ENCODE results near the gene CFAP68. TPM values are rescaled to one million over a fixed set of nuclear protein-coding genes. Genes with fewer than 3 reads are reported as not detected.

CFAP68 gene
- total and polyA plus RNA-seq, 2 of the 8 experiments (the other 6 are each of a cell fraction or from before 2014, with no cell fraction given), result 21.4 to 43.1 TPM

DNA sequence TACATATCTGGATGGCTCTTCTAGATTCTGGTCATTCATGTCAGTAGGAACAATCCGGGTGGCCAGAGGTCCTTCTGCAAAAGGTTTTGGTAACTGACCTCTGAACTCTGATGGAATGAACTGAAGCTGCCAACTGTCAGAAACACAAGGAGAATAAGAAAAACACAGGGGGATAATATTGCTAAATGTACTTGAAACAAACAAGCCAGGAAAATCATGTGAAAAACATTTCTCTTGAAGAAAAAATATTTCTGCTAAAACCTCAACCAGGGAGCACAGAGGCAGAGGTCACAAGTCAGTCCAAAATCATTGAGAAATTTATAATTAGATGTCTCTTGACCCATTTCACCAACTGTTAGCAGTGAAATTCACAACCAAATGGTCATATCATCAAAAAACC, 43.2 kb upstream of the CFAP68 start:
- Histone ChIP-seq H2AFZ (ENCODE audit: low read length) (no peak overlapping the region), H4K20me1 (replicated peaks in 1 of 2; ENCODE audit: control insufficient read depth in 1 of 2, insufficient read depth in 2 of 2, low read length in 2 of 2) (no peaks in the 10 kb centered on the region), H3K27ac (ENCODE audit: low read depth, low read length) (no peak overlapping the region), H3K27me3 (replicated peaks in 1 of 4; ENCODE audit: control insufficient read depth in 3 of 4, extremely low read depth in 1 of 4, insufficient read depth in 3 of 4, low read length in 3 of 4) (no peaks in the 10 kb centered on the region), H4K91ac (replicated peaks; ENCODE audit: insufficient read length, low read length) (no peak overlapping the region), H3K36me3 (ENCODE audit: control insufficient read depth in 2 of 4, insufficient read depth in 4 of 4, low read length in 3 of 4) (no peaks in the 10 kb centered on the region; a peak in 2 of 8 replicates), H2BK120ac (replicated peaks; ENCODE audit: low read depth, low read length) (no peak overlapping the region), H3K4ac (replicated peaks; ENCODE audit: insufficient read length, low read depth, low read length) (no peak overlapping the region), H2BK15ac (ENCODE audit: low read length) (no peak overlapping the region), H3K9ac (replicated peaks in 1 of 4; ENCODE audit: extremely low read depth in 1 of 4, low read depth in 3 of 4, low read length in 3 of 4) (no peak overlapping the region), H3K79me1 (ENCODE audit: low read depth, low read length) (no peaks in the 10 kb centered on the region), H2BK20ac (ENCODE audit: low read length) (no peak overlapping the region), H3K18ac (ENCODE audit: extremely low read depth, low read length) (no peak overlapping the region), H3K4me2 (ENCODE audit: insufficient read depth in 1 of 2, low read depth in 2 of 2, low read length in 2 of 2) (no peak overlapping the region), H2BK5ac (ENCODE audit: low read depth, low read length) (no peak overlapping the region), H3K4me1 (replicated peaks in 1 of 4; ENCODE audit: control insufficient read depth in 3 of 4, insufficient read depth in 4 of 4, low read length in 3 of 4) (peaks cover 0 to 7% (median 3%) of the 10 kb centered on the region in 4 experiments; a peak in 2 of 7 replicates), H4K5ac (ENCODE audit: insufficient read length, low read depth, low read length) (no peak overlapping the region), H2BK12ac (ENCODE audit: low read depth, low read length) (no peak overlapping the region), H2AK5ac (ENCODE audit: low read depth, low read length) (no peak overlapping the region), H3K56ac (replicated peaks; ENCODE audit: insufficient read length, low read depth, low read length) (no peak overlapping the region), H4K8ac (ENCODE audit: extremely low read depth, insufficient read depth, low read length) (no peak overlapping the region), H3K23me2 (ENCODE audit: low read depth, low read length) (no peaks in the 10 kb centered on the region), H3K79me2 (ENCODE audit: control insufficient read depth in 1 of 2, insufficient read depth in 2 of 2, low read length in 2 of 2) (no peaks in the 10 kb centered on the region), H3K14ac (ENCODE audit: insufficient read length) (no peak overlapping the region), H3K23ac (ENCODE audit: insufficient read length) (no peak overlapping the region), H3K9me3 (ENCODE audit: insufficient read depth in 2 of 2, low read depth in 1 of 2, low read length in 1 of 2) (no peaks in the 10 kb centered on the region), H3K4me3 (ENCODE audit: extremely low read depth in 1 of 4, insufficient read depth in 2 of 4, low read depth in 3 of 4, low read length in 4 of 4) (no peak overlapping the region)
- WGBS, 2 experiments (ENCODE audit: extremely low coverage in 1 of 2, insufficient coverage in 1 of 2, insufficient read length in 1 of 2, insufficient replicate concordance in 2 of 2, low coverage in 1 of 2, low lambda C conversion rate in 2 of 2, missing lambda C conversion rate in 1 of 2), result 90% methylated on average over 1 of the region's 1 CpG; no CpG with 5 or more reads in 1 of the 2 experiments
- DNase-seq (ENCODE audit: low read depth in 1 of 2, low spot score in 2 of 2) (no peak), FAIRE-seq (no peak)
- CTCF ChIA-PET (ENCODE audit: partially characterized antibody), result interaction anchor here (0.6 to 1.3 kb wide), 2 partner anchors 59 to 156 kb away, joined by 3 to 6 read pairs; no protein-coding TSS in a partner anchor
- POLR2A ChIA-PET (ENCODE audit: partially characterized antibody), result no interaction called here
- TF ChIP-seq ZNF274 (IDR thresholded peaks at IDR 0.05; ENCODE audit: borderline replicate concordance, extremely low read depth, low read length), result no peak
- TF ChIP-seq MAFK (IDR thresholded peaks at IDR 0.05; ENCODE audit: low read depth, low read length), result no peak
- TF ChIP-seq, protein P1, sequence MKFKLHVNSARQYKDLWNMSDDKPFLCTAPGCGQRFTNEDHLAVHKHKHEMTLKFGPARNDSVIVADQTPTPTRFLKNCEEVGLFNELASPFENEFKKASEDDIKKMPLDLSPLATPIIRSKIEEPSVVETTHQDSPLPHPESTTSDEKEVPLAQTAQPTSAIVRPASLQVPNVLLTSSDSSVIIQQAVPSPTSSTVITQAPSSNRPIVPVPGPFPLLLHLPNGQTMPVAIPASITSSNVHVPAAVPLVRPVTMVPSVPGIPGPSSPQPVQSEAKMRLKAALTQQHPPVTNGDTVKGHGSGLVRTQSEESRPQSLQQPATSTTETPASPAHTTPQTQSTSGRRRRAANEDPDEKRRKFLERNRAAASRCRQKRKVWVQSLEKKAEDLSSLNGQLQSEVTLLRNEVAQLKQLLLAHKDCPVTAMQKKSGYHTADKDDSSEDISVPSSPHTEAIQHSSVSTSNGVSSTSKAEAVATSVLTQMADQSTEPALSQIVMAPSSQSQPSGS (IDR thresholded peaks at IDR 0.05; ENCODE audit: low read length), result no peak
- TF ChIP-seq SRF (IDR thresholded peaks at IDR 0.05; ENCODE audit: low read depth, low read length), result no peak
- TF ChIP-seq, protein P2, sequence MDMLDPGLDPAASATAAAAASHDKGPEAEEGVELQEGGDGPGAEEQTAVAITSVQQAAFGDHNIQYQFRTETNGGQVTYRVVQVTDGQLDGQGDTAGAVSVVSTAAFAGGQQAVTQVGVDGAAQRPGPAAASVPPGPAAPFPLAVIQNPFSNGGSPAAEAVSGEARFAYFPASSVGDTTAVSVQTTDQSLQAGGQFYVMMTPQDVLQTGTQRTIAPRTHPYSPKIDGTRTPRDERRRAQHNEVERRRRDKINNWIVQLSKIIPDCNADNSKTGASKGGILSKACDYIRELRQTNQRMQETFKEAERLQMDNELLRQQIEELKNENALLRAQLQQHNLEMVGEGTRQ (IDR thresholded peaks at IDR 0.05; ENCODE audit: low read length), result no peak
- TF ChIP-seq KDM5A (IDR thresholded peaks at IDR 0.05; ENCODE audit: low read length), result no peak
- no peak for TF ChIP-seq ASH2L (IDR thresholded peaks at IDR 0.05; ENCODE audit: low read length)
